HepG2 (cell line): ENCODE measurements around the gene DDRGK1. TPM values are rescaled to one million over a fixed set of nuclear protein-coding genes. Genes with fewer than 3 reads are reported as not detected.

ENCODE experiments used
- ERF ChIP-seq: IDR thresholded peaks from 2 replicates; pipeline ENCODE4 v1.6.1; 2018; ENCODE audit warnings: missing biosample characterization, missing genetic modification reagents
- HMGXB3 ChIP-seq: sonication (generic); formaldehyde crosslinking; IDR thresholded peaks from 2 replicates; pipeline ENCODE4 v1.4.0; 2020; ENCODE audit warnings: missing genetic modification reagents, borderline replicate concordance
- JUND ChIP-seq: sonication (generic); formaldehyde crosslinking; IDR thresholded peaks from 2 replicates; pipeline ENCODE4 v1.8.0; 2022; ENCODE audit warnings: mild to moderate bottlenecking, missing genetic modification reagents
- NCOA5 ChIP-seq: sonication (generic); formaldehyde crosslinking; IDR thresholded peaks from 2 replicates; pipeline ENCODE4 v1.4.0; 2020; ENCODE audit warnings: missing genetic modification reagents
- PHB2 ChIP-seq: fragments of 450-650 bp; IDR thresholded peaks from 2 replicates; pipeline ENCODE4 v1.6.1; 2018; ENCODE audit not compliant: partially characterized antibody
- ZBTB2 ChIP-seq: sonication (generic); formaldehyde crosslinking; IDR thresholded peaks from 2 replicates; pipeline ENCODE4 v1.8.0; 2022; ENCODE audit warnings: low read depth, missing genetic modification reagents
- ZNF280B ChIP-seq: sonication (generic); formaldehyde crosslinking; IDR thresholded peaks from 2 replicates; pipeline ENCODE4 v1.5.0; 2020; ENCODE audit warnings: missing genetic modification reagents, mild to moderate bottlenecking, borderline replicate concordance
- ZNF407 ChIP-seq: sonication (generic); formaldehyde crosslinking; IDR thresholded peaks from one replicate; pipeline ENCODE4 v1.5.1; 2020; ENCODE audit warnings: mild to moderate bottlenecking, missing genetic modification reagents; ENCODE audit errors: not compliant biosample characterization
- polyA plus RNA-seq, 8 experiments: library from polyadenylated mRNA; depleted of rRNA in 3 of 8; stranded (reverse) in 7 of 8; unstranded in 1 of 8; fragments of >200 nt; fragmentation: Illumina TruSeq in 4 of 8; extraction: Trizol in 4 of 8; gene quantifications; 2 replicates each; pipeline versions ENCODE4 v1.2.1 to v1.2.3, GENCODE V29; 2011 to 2016; ENCODE audit warnings: low read depth in 4 of 8, missing spikeins in 1 of 8, mixed read lengths in 1 of 8; ENCODE audit not compliant: insufficient read depth in 1 of 8
- total RNA-seq, 5 experiments: library from RNA; depleted of rRNA; stranded (reverse); fragments of >200 nt; fragmentation: Illumina TruSeq; extraction: Trizol; gene quantifications; 2 replicates each; pipeline ENCODE4 v1.2.3, GENCODE V29; 2016; ENCODE audit warnings: low read depth in 1 of 5

DDRGK1 gene
- total and polyA plus RNA-seq, 2 of the 13 experiments (the other 11 are each of a cell fraction or from before 2014, with no cell fraction given): 96.7 to 149 TPM

GRCh38 chr20:3209257-3209945, 4.9 kb upstream of the DDRGK1 start, which contains the start of gene ITPA (continued):
- TF ChIP-seq ZBTB2 (CRISPR knock-in tag) (no peak), ERF (CRISPR knock-in tag) (peak; percentile 83), JUND (CRISPR knock-in tag) (no peak), ZNF280B (CRISPR knock-in tag) (peak; percentile 94; the same call in 1 of the 2 replicates), PHB2 (no peak), NCOA5 (CRISPR knock-in tag) (no peak), ZNF407 (peak; percentile 71), HMGXB3 (CRISPR knock-in tag) (peak; percentile 59; the same call in 1 of the 2 replicates)
